ENCODE data around the gene CD4.

The CD4 gene

GRCh38 chr12:6752167-6752920 is 37.0 kb upstream of the CD4 start:
- H3K36me3 ChIP-seq (ENCODE audit: control insufficient read depth, insufficient read depth, low read length): peaks cover 41% of the 10 kb centered on the region
- WGBS, 2 experiments: 8% methylated on average over 24 of the region's 24 CpGs
- H3K9me3 ChIP-seq (ENCODE audit: control insufficient read depth, low read length): no peaks in the 10 kb centered on the region
- peaks cover 21% of the 10 kb centered on the region for H3K4me1 ChIP-seq (ENCODE audit: control insufficient read depth, insufficient read depth, low read length)
- peak overlapping the region; percentile 93 for H3K27ac ChIP-seq (ENCODE audit: insufficient read depth, low read depth, low read length, poor library complexity, severe bottlenecking)
- H3K4me3 ChIP-seq (ENCODE audit: insufficient read depth, low read depth, low read length): peak overlapping the region; percentile 96
- no peaks in the 10 kb centered on the region for H3K27me3 ChIP-seq (ENCODE audit: control insufficient read depth, insufficient read depth, low read length, poor library complexity, severe bottlenecking)

GRCh38 chr12:6752921-6753771 is 36.2 kb upstream of the CD4 start, which contains the start of gene MLF2:
MLF2 (minus strand) TSS chr12:6753141; CDS start chr12:6752334, 807 bp downstream.
- Histone ChIP-seq H3K27ac (ENCODE audit: insufficient read depth, low read depth, low read length, poor library complexity, severe bottlenecking) (peak within 1 kb of the TSS; percentile 93), H3K4me3 (ENCODE audit: insufficient read depth, low read depth, low read length) (peak within 1 kb of the TSS; percentile 96), H3K9me3 (ENCODE audit: control insufficient read depth, low read length) (no peaks in the 10 kb centered on the region), H3K4me1 (ENCODE audit: control insufficient read depth, insufficient read depth, low read length) (peaks cover 21% of the 10 kb centered on the region), H3K27me3 (ENCODE audit: control insufficient read depth, insufficient read depth, low read length, poor library complexity, severe bottlenecking) (no peaks in the 10 kb centered on the region), H3K36me3 (ENCODE audit: control insufficient read depth, insufficient read depth, low read length) (peaks cover 33% of the 10 kb centered on the region)
- 0% methylated on average over 62 of the region's 62 CpGs for WGBS, 2 experiments

GRCh38 chr12:6753772-6754356 is 35.5 kb upstream of the CD4 start:
- Histone ChIP-seq H3K27ac (ENCODE audit: insufficient read depth, low read depth, low read length, poor library complexity, severe bottlenecking) (peak overlapping the region; percentile 93), H3K4me3 (ENCODE audit: insufficient read depth, low read depth, low read length) (peak overlapping the region; percentile 96)
- 1 to 2% methylated on average over 7 of the region's 7 CpGs for WGBS, 2 experiments

GRCh38 chr12:6754411-6754810 is 34.9 kb upstream of the CD4 start:
- Histone ChIP-seq H3K36me3 (ENCODE audit: control insufficient read depth, insufficient read depth, low read length) (peaks cover 21% of the 10 kb centered on the region), H3K4me3 (ENCODE audit: insufficient read depth, low read depth, low read length) (no peak overlapping the region), H3K27ac (ENCODE audit: insufficient read depth, low read depth, low read length, poor library complexity, severe bottlenecking) (no peak overlapping the region), H3K9me3 (ENCODE audit: control insufficient read depth, low read length) (no peaks in the 10 kb centered on the region), H3K4me1 (ENCODE audit: control insufficient read depth, insufficient read depth, low read length) (peaks cover 26% of the 10 kb centered on the region), H3K27me3 (ENCODE audit: control insufficient read depth, insufficient read depth, low read length, poor library complexity, severe bottlenecking) (no peaks in the 10 kb centered on the region)
- WGBS, 2 experiments: 91 to 94% methylated on average over 2 of the region's 2 CpGs

More at GRCh38 chr12:6753772-6754356, 35.5 kb upstream of the CD4 start:
- no peaks in the 10 kb centered on the region for H3K9me3 ChIP-seq (ENCODE audit: control insufficient read depth, low read length)
- no peaks in the 10 kb centered on the region for H3K27me3 ChIP-seq (ENCODE audit: control insufficient read depth, insufficient read depth, low read length, poor library complexity, severe bottlenecking)
- peaks cover 25% of the 10 kb centered on the region for H3K4me1 ChIP-seq (ENCODE audit: control insufficient read depth, insufficient read depth, low read length)
- peaks cover 26% of the 10 kb centered on the region for H3K36me3 ChIP-seq (ENCODE audit: control insufficient read depth, insufficient read depth, low read length)

GRCh38 chr12:6757028-6757690 is 32.2 kb upstream of the CD4 start:
- Histone ChIP-seq H3K4me1 (ENCODE audit: control insufficient read depth, insufficient read depth, low read length) (peaks cover 17% of the 10 kb centered on the region), H3K27me3 (ENCODE audit: control insufficient read depth, insufficient read depth, low read length, poor library complexity, severe bottlenecking) (no peaks in the 10 kb centered on the region), H3K4me3 (ENCODE audit: insufficient read depth, low read depth, low read length) (no peak overlapping the region), H3K27ac (ENCODE audit: insufficient read depth, low read depth, low read length, poor library complexity, severe bottlenecking) (no peak overlapping the region), H3K9me3 (ENCODE audit: control insufficient read depth, low read length) (no peaks in the 10 kb centered on the region), H3K36me3 (ENCODE audit: control insufficient read depth, insufficient read depth, low read length) (no peaks in the 10 kb centered on the region)
- WGBS, 2 experiments: 92% methylated on average over 8 of the region's 8 CpGs

- Histone ChIP-seq H3K27ac (ENCODE audit: insufficient read depth, low read depth, low read length, poor library complexity, severe bottlenecking) (no peak overlapping the region), H3K9me3 (ENCODE audit: control insufficient read depth, low read length) (no peaks in the 10 kb centered on the region)
- WGBS, 2 experiments: 87 to 88% methylated on average over 9 of the region's 9 CpGs
These were observed 30.7 kb upstream of the CD4 start for GRCh38 chr12:6758506-6759095.

GRCh38 chr12:6759741-6760140 is 29.6 kb upstream of the CD4 start:
- Histone ChIP-seq H3K9me3 (ENCODE audit: control insufficient read depth, low read length) (no peaks in the 10 kb centered on the region), H3K27ac (ENCODE audit: insufficient read depth, low read depth, low read length, poor library complexity, severe bottlenecking) (no peak overlapping the region), H3K36me3 (ENCODE audit: control insufficient read depth, insufficient read depth, low read length) (no peaks in the 10 kb centered on the region), H3K27me3 (ENCODE audit: control insufficient read depth, insufficient read depth, low read length, poor library complexity, severe bottlenecking) (no peaks in the 10 kb centered on the region), H3K4me3 (ENCODE audit: insufficient read depth, low read depth, low read length) (no peak overlapping the region), H3K4me1 (ENCODE audit: control insufficient read depth, insufficient read depth, low read length) (peaks cover 16% of the 10 kb centered on the region)
- 77 to 80% methylated on average over 5 of the region's 5 CpGs for WGBS, 2 experiments

More at GRCh38 chr12:6758506-6759095, 30.7 kb upstream of the CD4 start:
- Histone ChIP-seq H3K36me3 (ENCODE audit: control insufficient read depth, insufficient read depth, low read length) (no peaks in the 10 kb centered on the region), H3K4me3 (ENCODE audit: insufficient read depth, low read depth, low read length) (no peak overlapping the region), H3K4me1 (ENCODE audit: control insufficient read depth, insufficient read depth, low read length) (peaks cover 22% of the 10 kb centered on the region), H3K27me3 (ENCODE audit: control insufficient read depth, insufficient read depth, low read length, poor library complexity, severe bottlenecking) (no peaks in the 10 kb centered on the region)

- no peaks in the 10 kb centered on the region for H3K36me3 ChIP-seq (ENCODE audit: control insufficient read depth, insufficient read depth, low read length)
- no peaks in the 10 kb centered on the region for H3K27me3 ChIP-seq (ENCODE audit: control insufficient read depth, insufficient read depth, low read length, poor library complexity, severe bottlenecking)
- H3K27ac ChIP-seq (ENCODE audit: insufficient read depth, low read depth, low read length, poor library complexity, severe bottlenecking): peak overlapping the region; percentile 84
- 68 to 73% methylated on average over 4 of the region's 4 CpGs for WGBS, 2 experiments
- peaks cover 21% of the 10 kb centered on the region for H3K4me1 ChIP-seq (ENCODE audit: control insufficient read depth, insufficient read depth, low read length)
- no peak overlapping the region for H3K4me3 ChIP-seq (ENCODE audit: insufficient read depth, low read depth, low read length)
- H3K9me3 ChIP-seq (ENCODE audit: control insufficient read depth, low read length): no peaks in the 10 kb centered on the region
These were observed 25.9 kb upstream of the CD4 start for GRCh38 chr12:6763380-6763779.

- Histone ChIP-seq H3K4me3 (ENCODE audit: insufficient read depth, low read depth, low read length) (no peak overlapping the region), H3K4me1 (ENCODE audit: control insufficient read depth, insufficient read depth, low read length) (peaks cover 22% of the 10 kb centered on the region), H3K27me3 (ENCODE audit: control insufficient read depth, insufficient read depth, low read length, poor library complexity, severe bottlenecking) (no peaks in the 10 kb centered on the region), H3K9me3 (ENCODE audit: control insufficient read depth, low read length) (no peaks in the 10 kb centered on the region), H3K36me3 (ENCODE audit: control insufficient read depth, insufficient read depth, low read length) (no peaks in the 10 kb centered on the region), H3K27ac (ENCODE audit: insufficient read depth, low read depth, low read length, poor library complexity, severe bottlenecking) (peak overlapping the region; percentile 84)
- WGBS, 2 experiments: 1 to 3% methylated on average over 16 of the region's 16 CpGs
These were observed 25.1 kb upstream of the CD4 start for GRCh38 chr12:6764011-6764828.

All from ectodermal cell (in vitro differentiated cells).